HepG2 (cell line): ENCODE data around the gene PTPN20. TPM values are rescaled to one million over a fixed set of nuclear protein-coding genes. Genes with fewer than 3 reads are reported as not detected.

Experiments used
- ATAC-seq: fragments of 200-7000 bp; cut with Tn5 transposase; 3 replicates; pipeline ENCODE4 v1.9.1; 2020; ENCODE audit warnings: mild to moderate bottlenecking, moderate library complexity
- BruUV-seq: library from RNA; stranded (reverse); fragments of 400-500 nt; replicated peaks from 2 replicates; lab custom pipeline; 2021; lab: Mats Ljungman, UMichigan
- CTCF ChIA-PET: fragments of 300-600 bp; formaldehyde crosslinking; extraction: SDS; loops from one replicate; lab custom pipeline; 2021; ENCODE audit warnings: low total read pairs, inconsistent platforms, low intra/inter-chr PET ratio; lab: Yijun Ruan, JAX
- POLR2A ChIA-PET: fragments of 350-600 bp; sonication (Branson Sonifier 250); formaldehyde crosslinking; loops from one replicate; lab custom pipeline; 2020; ENCODE audit warnings: antibody characterized with exemption, inconsistent platforms; lab: Yijun Ruan, JAX
- DNase-seq: peaks from one replicate; pipeline ENCODE4 v3.0.0-alpha.2; 2015; ENCODE audit warnings: low spot score
- FAIRE-seq: peaks from 3 replicates; lab custom pipeline; 2011; peaks lifted over from hg19 to GRCh38; lab: Jason Lieb, UNC
- H2AFZ ChIP-seq: one replicate; pipeline ENCODE4 v1.6.1; 2011; ENCODE audit warnings: low read length, inconsistent platforms
- H3K27ac ChIP-seq: fragments of 300-600 bp; 3 replicates; pipeline ENCODE4 v1.8.0; 2011; ENCODE audit warnings: mixed run types, mild to moderate bottlenecking, mixed read lengths, low read length, inconsistent platforms; ENCODE audit not compliant: insufficient read depth; ENCODE audit errors: extremely low read length
- H3K27me3 ChIP-seq, 2 experiments: fragments of 200-600 bp in 1 of 2; 2 replicates in 1 of 2; 3 replicates in 1 of 2; pipeline versions ENCODE4 v1.6.0 to v1.8.0; 2011; ENCODE audit warnings: low read length in 2 of 2, mild to moderate bottlenecking in 2 of 2, moderate library complexity in 2 of 2, inconsistent platforms in 1 of 2; ENCODE audit not compliant: insufficient read depth in 2 of 2, control insufficient read depth in 1 of 2
- H3K36me3 ChIP-seq, 2 experiments: fragments of 200-600 bp in 1 of 2; replicated peaks in 1 of 2; 2 replicates in 1 of 2; 3 replicates in 1 of 2; pipeline versions ENCODE4 v1.5.1 to v1.8.0; 2011; ENCODE audit warnings: low read length in 2 of 2, inconsistent platforms in 1 of 2; ENCODE audit not compliant: insufficient read depth in 2 of 2, control insufficient read depth in 1 of 2
- H3K4me1 ChIP-seq: 2 replicates; pipeline ENCODE4 v1.5.1; 2012; ENCODE audit warnings: low read length, inconsistent platforms; ENCODE audit not compliant: insufficient read depth
- H3K4me2 ChIP-seq: 2 replicates; pipeline ENCODE4 v1.6.0; 2011; ENCODE audit warnings: low read depth, low read length, inconsistent platforms
- H3K4me3 ChIP-seq, 3 experiments: fragments of 200-600 bp in 1 of 3; sonication (generic), shearing (Covaris generic) in 1 of 3; replicated peaks in 1 of 3; 2 replicates each; pipeline ENCODE4 v1.5.1; 2011 to 2016; ENCODE audit warnings: low read length in 3 of 3, inconsistent platforms in 2 of 3, low read depth in 2 of 3, mild to moderate bottlenecking in 2 of 3, control low read depth in 1 of 3, mixed read lengths in 1 of 3; ENCODE audit not compliant: insufficient read depth in 1 of 3
- H3K79me2 ChIP-seq: one replicate; pipeline ENCODE4 v1.6.1; 2011; ENCODE audit warnings: low read length, inconsistent platforms; ENCODE audit not compliant: insufficient read depth
- H3K9ac ChIP-seq: 2 replicates; pipeline ENCODE4 v1.6.0; 2011; ENCODE audit warnings: mild to moderate bottlenecking, low read depth, low read length, inconsistent platforms; ENCODE audit not compliant: insufficient read depth
- H3K9me3 ChIP-seq: 2 replicates; pipeline ENCODE4 v1.5.1; 2012; ENCODE audit warnings: mild to moderate bottlenecking, low read length
- H4K20me1 ChIP-seq: 2 replicates; pipeline ENCODE4 v1.6.0; 2011; ENCODE audit warnings: inconsistent platforms, mild to moderate bottlenecking, low read length, moderate library complexity; ENCODE audit not compliant: insufficient read depth
- BCL6 ChIP-seq: IDR thresholded peaks from 2 replicates; pipeline ENCODE4 v1.6.1; 2016; ENCODE audit warnings: missing genetic modification reagents, missing compliant biosample characterization
- ESRRA ChIP-seq: sonication (generic); formaldehyde crosslinking; IDR thresholded peaks from 2 replicates; pipeline ENCODE4 v1.5.1; 2020; ENCODE audit warnings: mild to moderate bottlenecking, low read depth, missing genetic modification reagents
- KLF12 ChIP-seq: sonication (generic); formaldehyde crosslinking; IDR thresholded peaks from 2 replicates; pipeline ENCODE4 v1.4.0; 2020; ENCODE audit warnings: missing genetic modification reagents, borderline replicate concordance
- MTA1 ChIP-seq: sonication (generic); formaldehyde crosslinking; IDR thresholded peaks from 2 replicates; pipeline ENCODE4 v1.4.0; 2020; ENCODE audit warnings: missing genetic modification reagents, mild to moderate bottlenecking, borderline replicate concordance
- NAIF1 ChIP-seq: sonication (generic); formaldehyde crosslinking; IDR thresholded peaks from 2 replicates; pipeline ENCODE4 v1.5.0; 2020; ENCODE audit warnings: mild to moderate bottlenecking, missing genetic modification reagents, borderline replicate concordance
- NFIB ChIP-seq: sonication (generic); formaldehyde crosslinking; IDR thresholded peaks from 2 replicates; pipeline ENCODE4 v1.9.0; 2021; ENCODE audit warnings: missing genetic modification reagents, mild to moderate bottlenecking, borderline replicate concordance
- NR0B2 ChIP-seq: sonication (generic); formaldehyde crosslinking; IDR thresholded peaks from 2 replicates; pipeline ENCODE4 v1.4.0; 2020; ENCODE audit warnings: mild to moderate bottlenecking, missing genetic modification reagents
- PLRG1 ChIP-seq: fragments of 450-650 bp; conservative IDR thresholded peaks from 2 replicates; pipeline ENCODE4 v1.6.1; 2016
- PRMT3 ChIP-seq: sonication (generic); formaldehyde crosslinking; IDR thresholded peaks from 2 replicates; pipeline ENCODE4 v1.8.1; 2022; ENCODE audit warnings: low read depth, mild to moderate bottlenecking, moderate library complexity, missing genetic modification reagents, borderline replicate concordance
- SMAD3 ChIP-seq: sonication (generic); formaldehyde crosslinking; IDR thresholded peaks from 2 replicates; pipeline ENCODE4 v1.4.0; 2020; ENCODE audit warnings: missing genetic modification reagents
- TSC22D2 ChIP-seq: sonication (generic); formaldehyde crosslinking; IDR thresholded peaks from 2 replicates; pipeline ENCODE4 v1.5.1; 2020; ENCODE audit warnings: missing genetic modification reagents, mild to moderate bottlenecking, borderline replicate concordance
- ZNF10 ChIP-seq: sonication (generic); formaldehyde crosslinking; IDR thresholded peaks from 2 replicates; pipeline ENCODE4 v1.4.0; 2020; ENCODE audit warnings: mild to moderate bottlenecking, low read depth, missing genetic modification reagents, borderline replicate concordance
- ZNF230 ChIP-seq: sonication (generic); formaldehyde crosslinking; IDR thresholded peaks from 2 replicates; pipeline ENCODE4 v1.4.0; 2020; ENCODE audit warnings: mild to moderate bottlenecking, missing genetic modification reagents
- ZNF552 ChIP-seq: sonication (generic); formaldehyde crosslinking; IDR thresholded peaks from 2 replicates; pipeline ENCODE4 v1.9.0; 2022; ENCODE audit warnings: missing genetic modification reagents, mild to moderate bottlenecking, borderline replicate concordance
- ZNF777 ChIP-seq: sonication (generic); formaldehyde crosslinking; IDR thresholded peaks from 2 replicates; pipeline ENCODE4 v1.4.0; 2020; ENCODE audit warnings: missing genetic modification reagents
- ZNF780A ChIP-seq: sonication (generic); formaldehyde crosslinking; IDR thresholded peaks from 2 replicates; pipeline ENCODE4 v1.8.0; 2022; ENCODE audit warnings: mild to moderate bottlenecking, missing genetic modification reagents, moderate library complexity
- ZNF850 ChIP-seq: sonication (generic); formaldehyde crosslinking; conservative IDR thresholded peaks from 2 replicates; pipeline ENCODE4 v1.9.0; 2021; ENCODE audit warnings: mild to moderate bottlenecking, missing genetic modification reagents
- WGBS: methylation state at CpG from one replicate; pipeline ENCODE4 v1.1.6; 2017; ENCODE audit warnings: low lambda C conversion rate; 5-methylcytosine and 5-hydroxymethylcytosine counted together
- in situ Hi-C: cut with HindIII; loops from 2 replicates; pipeline ENCODE4 v1.10.0; 2017; ENCODE audit warnings: low pct_unique_long_range_greater_than_20kb; ENCODE audit not compliant: extremely low pct_ligation_motif_present
- intact Hi-C: fragments of 100-400 bp; cut with micrococcal nuclease; formaldehyde crosslinking; loops from one replicate; pipeline ENCODE4 v1.10.0; 2022; ENCODE audit not compliant: unreplicated experiment
- polyA plus RNA-seq, 8 experiments: library from polyadenylated mRNA; depleted of rRNA in 3 of 8; stranded (reverse) in 7 of 8; unstranded in 1 of 8; fragments of >200 nt; fragmentation: Illumina TruSeq in 4 of 8; extraction: Trizol in 4 of 8; gene quantifications; 2 replicates each; pipeline versions ENCODE4 v1.2.1 to v1.2.3, GENCODE V29; 2011 to 2016; ENCODE audit warnings: low read depth in 4 of 8, missing spikeins in 1 of 8, mixed read lengths in 1 of 8; ENCODE audit not compliant: insufficient read depth in 1 of 8
- total RNA-seq, 5 experiments: library from RNA; depleted of rRNA; stranded (reverse); fragments of >200 nt; fragmentation: Illumina TruSeq; extraction: Trizol; gene quantifications; 2 replicates each; pipeline ENCODE4 v1.2.3, GENCODE V29; 2016; ENCODE audit warnings: low read depth in 1 of 5
- TF ChIP-seq, protein P1 (sequence below): IDR thresholded peaks from 2 replicates; pipeline ENCODE4 v1.6.1; 2016; ENCODE audit warnings: mild to moderate bottlenecking

The PTPN20 gene
- total and polyA plus RNA-seq, 2 of the 13 experiments (the other 11 are each of a cell fraction or from before 2014, with no cell fraction given): not detected

DNA sequence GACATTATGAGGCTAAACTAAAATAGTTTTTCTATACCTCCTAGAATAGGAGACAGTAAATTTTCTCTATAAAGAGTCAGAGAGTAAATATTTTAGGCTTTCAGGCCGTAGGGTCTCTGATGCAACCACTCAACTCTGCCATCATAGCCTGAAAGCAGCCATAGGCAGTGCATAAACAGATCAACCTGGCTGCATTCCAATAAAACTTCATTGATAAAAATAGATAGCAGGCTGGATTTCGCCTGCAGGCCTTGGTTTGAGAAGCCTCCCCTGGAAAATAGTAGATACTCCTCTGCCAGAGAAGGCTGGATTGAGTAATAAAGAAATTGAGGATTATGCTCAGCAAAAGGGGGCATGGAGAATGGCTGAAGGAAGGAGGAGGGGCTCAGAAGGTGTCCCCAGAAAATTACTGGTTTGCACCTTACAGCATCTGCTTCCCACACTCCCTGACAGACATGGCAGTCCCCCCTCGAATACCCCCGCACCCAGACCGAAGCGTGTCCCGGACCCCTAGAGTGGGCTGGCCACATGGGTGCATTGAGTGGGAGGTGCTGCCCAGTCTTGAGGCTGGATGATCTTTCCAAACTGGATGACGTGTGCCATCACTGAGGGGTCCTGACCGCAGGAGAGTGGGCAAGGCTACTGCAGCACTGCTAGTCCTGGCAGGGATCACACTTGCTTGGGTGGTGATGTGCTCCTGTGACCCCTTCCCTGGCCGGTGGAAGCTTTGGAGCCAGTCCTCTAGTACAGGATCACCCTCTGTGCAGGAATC is 126.6 kb downstream of the PTPN20 start:
- no peak overlapping the region for H3K9ac ChIP-seq
- H3K4me1 ChIP-seq: no peaks in the 10 kb centered on the region
- H3K27me3 ChIP-seq: peaks cover 4 to 17% of the 10 kb centered on the region in 2 experiments; a peak in 3 of 5 replicates
- H3K36me3 ChIP-seq: no peaks in the 10 kb centered on the region
- TF ChIP-seq ZNF10 (no peak), NR0B2 (CRISPR knock-in tag) (no peak), SMAD3 (no peak), ZNF552 (CRISPR knock-in tag) (no peak), ZNF780A (CRISPR knock-in tag) (no peak), MTA1 (CRISPR knock-in tag) (no peak), KLF12 (CRISPR knock-in tag) (no peak), ZNF850 (no peak), ZNF777 (CRISPR knock-in tag) (no peak), BCL6 (no peak), NAIF1 (CRISPR knock-in tag) (no peak), PRMT3 (CRISPR knock-in tag) (no peak), PLRG1 (no peak), NFIB (CRISPR knock-in tag) (no peak), ESRRA (CRISPR knock-in tag) (no peak), ZNF230 (CRISPR knock-in tag) (no peak), TSC22D2 (CRISPR knock-in tag) (no peak)
- TF ChIP-seq, protein P1, sequence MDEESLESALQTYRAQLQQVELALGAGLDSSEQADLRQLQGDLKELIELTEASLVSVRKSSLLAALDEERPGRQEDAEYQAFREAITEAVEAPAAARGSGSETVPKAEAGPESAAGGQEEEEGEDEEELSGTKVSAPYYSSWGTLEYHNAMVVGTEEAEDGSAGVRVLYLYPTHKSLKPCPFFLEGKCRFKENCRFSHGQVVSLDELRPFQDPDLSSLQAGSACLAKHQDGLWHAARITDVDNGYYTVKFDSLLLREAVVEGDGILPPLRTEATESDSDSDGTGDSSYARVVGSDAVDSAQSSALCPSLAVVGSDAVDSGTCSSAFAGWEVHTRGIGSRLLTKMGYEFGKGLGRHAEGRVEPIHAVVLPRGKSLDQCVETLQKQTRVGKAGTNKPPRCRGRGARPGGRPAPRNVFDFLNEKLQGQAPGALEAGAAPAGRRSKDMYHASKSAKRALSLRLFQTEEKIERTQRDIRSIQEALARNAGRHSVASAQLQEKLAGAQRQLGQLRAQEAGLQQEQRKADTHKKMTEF: no peak
- H4K20me1 ChIP-seq: no peaks in the 10 kb centered on the region
- intact Hi-C loops: no loop called here
- no peak for ATAC-seq
- no peak for DNase-seq
- H2AFZ ChIP-seq: no peak overlapping the region
- no peak overlapping the region for H3K4me2 ChIP-seq
- WGBS: 6% methylated on average over 4 of the region's 10 CpGs
- H3K9me3 ChIP-seq: no peaks in the 10 kb centered on the region
- H3K27ac ChIP-seq: no peak overlapping the region
- no peak for FAIRE-seq
- no peaks in the 10 kb centered on the region for H3K79me2 ChIP-seq
- in situ Hi-C loops: no loop called here
- H3K4me3 ChIP-seq: no peak overlapping the region
- ChIA-PET POLR2A (no interaction called here), CTCF (no interaction called here)
- no TSS peak for BruUV-seq
